ENCODE results near the gene PPP1R12C. TPM values are rescaled to one million over a fixed set of nuclear protein-coding genes. Genes with fewer than 3 reads are reported as not detected.

Gene PPP1R12C
- total and polyA plus RNA-seq, 9 donors: 21.4 to 152 (median 110) TPM

DNA sequence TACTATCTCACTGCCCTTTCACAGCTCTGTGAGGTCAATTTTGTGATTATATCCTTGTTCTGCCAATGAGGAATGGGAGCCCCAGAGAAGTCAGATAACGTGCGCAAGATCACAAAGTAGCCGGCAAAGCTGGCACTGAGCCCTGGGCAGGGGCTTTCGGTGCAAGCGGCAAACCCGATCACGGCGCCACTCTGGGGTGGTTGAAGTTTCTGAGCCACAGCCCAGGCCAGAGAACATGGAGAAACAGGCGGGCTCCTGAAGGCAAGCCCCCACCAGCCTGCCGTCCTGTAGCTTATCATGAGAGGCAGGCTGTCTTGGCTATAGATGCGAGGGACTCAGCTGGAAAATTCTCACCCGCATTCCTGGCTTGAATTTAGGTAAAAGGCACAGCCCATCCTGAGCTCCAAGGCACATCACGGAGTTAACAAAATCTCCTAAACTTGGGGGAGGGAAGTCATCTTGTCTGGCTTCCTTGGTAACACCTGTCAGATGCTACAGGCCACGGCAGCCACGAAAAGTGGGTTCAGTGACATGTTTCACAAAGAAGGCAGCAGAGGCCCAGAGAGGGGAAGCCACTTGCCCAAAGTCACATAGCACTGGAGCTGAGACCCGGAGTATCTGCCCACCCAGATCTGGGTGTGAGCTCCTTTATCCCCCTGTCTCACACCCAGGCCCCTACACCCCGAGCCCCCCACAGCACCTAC, 19.1 kb upstream of the PPP1R12C start:
- H3K9me3 ChIP-seq: no peaks in the 10 kb centered on the region
- H3K4me1 ChIP-seq (ENCODE audit: insufficient read depth): no peaks in the 10 kb centered on the region
- no peak overlapping the region for H3K4me3 ChIP-seq
- H3K36me3 ChIP-seq: no peaks in the 10 kb centered on the region
- no peak for DNase-seq
- no peak overlapping the region for H3K27ac ChIP-seq
- intact Hi-C loops (cut with DNase I): no loop called here
- H3K27me3 ChIP-seq: no peaks in the 10 kb centered on the region
- WGBS, 3 donors: 51 to 67% (median 60%) methylated on average over 17 of the region's 17 CpGs
- TF ChIP-seq EP300 (IDR thresholded peaks at IDR 0.05): no peak
- TF ChIP-seq, protein P1, sequence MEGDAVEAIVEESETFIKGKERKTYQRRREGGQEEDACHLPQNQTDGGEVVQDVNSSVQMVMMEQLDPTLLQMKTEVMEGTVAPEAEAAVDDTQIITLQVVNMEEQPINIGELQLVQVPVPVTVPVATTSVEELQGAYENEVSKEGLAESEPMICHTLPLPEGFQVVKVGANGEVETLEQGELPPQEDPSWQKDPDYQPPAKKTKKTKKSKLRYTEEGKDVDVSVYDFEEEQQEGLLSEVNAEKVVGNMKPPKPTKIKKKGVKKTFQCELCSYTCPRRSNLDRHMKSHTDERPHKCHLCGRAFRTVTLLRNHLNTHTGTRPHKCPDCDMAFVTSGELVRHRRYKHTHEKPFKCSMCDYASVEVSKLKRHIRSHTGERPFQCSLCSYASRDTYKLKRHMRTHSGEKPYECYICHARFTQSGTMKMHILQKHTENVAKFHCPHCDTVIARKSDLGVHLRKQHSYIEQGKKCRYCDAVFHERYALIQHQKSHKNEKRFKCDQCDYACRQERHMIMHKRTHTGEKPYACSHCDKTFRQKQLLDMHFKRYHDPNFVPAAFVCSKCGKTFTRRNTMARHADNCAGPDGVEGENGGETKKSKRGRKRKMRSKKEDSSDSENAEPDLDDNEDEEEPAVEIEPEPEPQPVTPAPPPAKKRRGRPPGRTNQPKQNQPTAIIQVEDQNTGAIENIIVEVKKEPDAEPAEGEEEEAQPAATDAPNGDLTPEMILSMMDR (IDR thresholded peaks at IDR 0.05): no peak
- TF ChIP-seq POLR2A (IDR thresholded peaks at IDR 0.05): no peak

GRCh38 chr19:55134736-55135135, 17.3 kb upstream of the PPP1R12C start:
- H3K9me3 ChIP-seq: no peaks in the 10 kb centered on the region
- no peaks in the 10 kb centered on the region for H3K36me3 ChIP-seq
- H3K4me1 ChIP-seq (ENCODE audit: insufficient read depth): no peaks in the 10 kb centered on the region
- H3K27ac ChIP-seq: no peak overlapping the region
- intact Hi-C loops (cut with DNase I): no loop called here
- H3K4me3 ChIP-seq: no peak overlapping the region
- WGBS, 3 donors: 11 to 20% (median 19%) methylated on average over 1 to 3 of the region's 3 CpGs
- no peaks in the 10 kb centered on the region for H3K27me3 ChIP-seq
- TF ChIP-seq POLR2A (IDR thresholded peaks at IDR 0.05) (no peak), EP300 (IDR thresholded peaks at IDR 0.05) (no peak)
- TF ChIP-seq, protein P1 (IDR thresholded peaks at IDR 0.05): no peak
- no peak for DNase-seq

DNA sequence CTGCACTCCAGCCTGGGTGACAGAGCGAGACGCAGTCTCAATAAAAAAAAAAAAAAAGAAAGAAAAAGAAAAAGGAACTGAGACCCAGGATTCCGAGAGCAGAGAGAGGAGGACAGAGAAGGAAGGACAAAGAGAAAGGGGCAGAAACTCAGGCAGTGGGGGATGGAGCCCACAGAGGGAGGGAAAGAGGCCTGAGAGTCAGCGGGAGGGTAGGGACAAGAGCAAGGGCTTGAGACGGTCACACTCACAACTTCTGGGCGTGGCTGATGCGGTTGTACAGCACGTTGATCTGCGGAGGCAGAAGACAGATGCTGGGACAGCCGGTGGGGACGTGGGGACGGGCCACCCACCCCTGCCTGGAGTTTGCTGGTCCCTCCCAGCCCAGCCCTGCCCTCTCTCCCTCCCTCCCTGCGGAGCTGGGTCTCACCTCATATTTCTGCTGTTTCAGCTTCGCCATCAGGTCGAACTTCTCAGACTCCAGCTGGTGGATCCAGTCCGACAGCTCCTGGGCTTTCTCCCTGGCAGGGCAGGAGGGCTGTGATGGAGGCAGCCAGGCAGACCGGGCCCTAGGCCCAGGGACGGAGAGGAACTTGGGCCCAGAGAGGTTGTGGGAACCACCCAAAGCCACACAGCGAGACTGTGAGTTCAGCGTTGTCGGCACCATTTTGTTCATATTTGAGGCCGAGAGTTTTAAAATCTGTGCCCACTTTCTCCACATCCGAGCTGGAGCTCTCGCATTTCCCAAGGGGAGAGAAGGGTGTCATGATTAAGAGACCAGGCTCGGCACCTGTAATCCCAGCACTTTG, 16.4 kb upstream of the PPP1R12C start:
- Histone ChIP-seq H3K4me3 (no peak overlapping the region), H3K27ac (no peak overlapping the region), H3K36me3 (no peaks in the 10 kb centered on the region), H3K27me3 (no peaks in the 10 kb centered on the region), H3K9me3 (no peaks in the 10 kb centered on the region), H3K4me1 (ENCODE audit: insufficient read depth) (no peaks in the 10 kb centered on the region)
- no peak for DNase-seq
- intact Hi-C loops (cut with DNase I): no loop called here
- 66 to 71% (median 70%) methylated on average over 25 of the region's 25 CpGs for WGBS, 3 donors
- TF ChIP-seq EP300 (IDR thresholded peaks at IDR 0.05) (no peak), POLR2A (IDR thresholded peaks at IDR 0.05) (no peak)
- TF ChIP-seq, protein P1 (IDR thresholded peaks at IDR 0.05): no peak

DNA sequence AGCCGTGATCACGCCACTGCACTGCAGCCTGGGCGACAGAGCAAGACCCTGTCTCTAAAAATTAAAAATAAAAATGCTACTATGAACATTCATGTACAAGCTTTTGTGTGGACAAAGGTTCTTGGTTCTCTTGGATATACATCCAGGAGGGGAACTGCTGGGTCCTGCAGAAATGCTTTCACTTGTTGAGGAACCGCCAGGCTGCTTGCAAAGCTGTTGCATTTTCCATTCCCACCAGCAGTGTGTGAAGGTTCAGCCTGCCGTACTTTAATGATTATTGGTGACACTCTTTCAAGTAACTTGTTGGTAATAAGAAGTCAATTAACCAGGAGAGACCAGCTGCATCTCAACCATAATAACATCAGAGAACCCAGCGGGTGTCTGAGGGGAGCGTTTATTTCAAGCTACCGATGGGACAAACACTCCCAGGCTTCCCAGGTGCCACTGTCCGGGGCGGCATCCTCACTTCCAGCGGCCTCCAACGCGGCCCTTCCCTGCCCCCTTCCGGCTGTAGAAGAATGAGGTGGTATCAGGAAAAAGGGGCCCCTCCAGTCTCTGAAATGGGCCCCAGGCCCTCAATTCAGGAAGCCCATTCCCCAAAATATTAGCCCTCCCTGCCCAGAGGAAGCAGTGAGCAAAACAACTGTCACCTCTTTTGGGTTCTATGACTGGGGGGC, 15.2 kb upstream of the PPP1R12C start:
- H3K36me3 ChIP-seq: no peaks in the 10 kb centered on the region
- H3K4me3 ChIP-seq: no peak overlapping the region
- DNase-seq: no peak
- intact Hi-C loops (cut with DNase I): no loop called here
- TF ChIP-seq, protein P1 (IDR thresholded peaks at IDR 0.05): no peak
- TF ChIP-seq POLR2A (IDR thresholded peaks at IDR 0.05) (no peak), EP300 (IDR thresholded peaks at IDR 0.05) (no peak)
- no peaks in the 10 kb centered on the region for H3K27me3 ChIP-seq
- 24 to 59% (median 46%) methylated on average over 14 of the region's 14 CpGs for WGBS, 3 donors
- H3K27ac ChIP-seq: no peak overlapping the region
- no peaks in the 10 kb centered on the region for H3K4me1 ChIP-seq (ENCODE audit: insufficient read depth)
- no peaks in the 10 kb centered on the region for H3K9me3 ChIP-seq
